Measurements from ENCODE around the gene SURF6. TPM values are rescaled to one million over a fixed set of nuclear protein-coding genes. Genes with fewer than 3 reads are reported as not detected.
"Not testable (repeated sequence)": the region's sequence is repeated elsewhere in the genome, so short reads cannot be mapped to it uniquely, and the experiment has no call there.

SURF6 gene
- polyA plus RNA-seq, 1 experiment = 8.4 TPM

DNA sequence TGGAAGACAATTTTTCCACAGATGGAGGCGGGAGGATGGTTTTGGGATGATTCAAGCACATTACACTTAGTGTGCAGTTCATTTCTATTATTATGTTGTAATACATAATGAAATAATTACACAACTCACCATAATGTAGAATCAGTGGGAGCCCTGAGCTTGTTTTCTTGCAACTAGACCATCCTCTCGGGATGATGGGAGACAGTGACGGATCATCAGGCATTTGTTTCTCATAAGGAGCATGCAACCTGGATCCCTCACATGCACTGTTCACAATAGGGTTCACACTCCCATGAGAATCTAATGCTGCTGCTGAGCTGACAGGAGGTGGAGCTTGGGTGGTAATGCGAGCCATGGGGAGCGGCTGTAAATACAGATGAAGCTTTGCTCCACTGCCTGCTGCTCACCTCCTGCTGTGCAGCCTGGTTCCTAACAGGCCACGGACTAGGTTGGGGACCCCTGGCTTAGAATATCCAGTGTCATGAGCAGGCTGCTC, 41.8 kb upstream of the SURF6 start:
- ChIA-PET POLR2A (no interaction called here), CTCF (interaction anchor here (1.5 to 2.3 kb wide), 3 partner anchors 26 to 36 kb away, joined by 3 to 8 read pairs (median 5); no protein-coding TSS in a partner anchor)
- Histone ChIP-seq H3K27me3 (ENCODE audit: control insufficient read depth, insufficient read depth, low read length) (no peaks in the 10 kb centered on the region), H3K36me3 (ENCODE audit: control insufficient read depth, insufficient read depth, low read length) (peaks cover 4% of the 10 kb centered on the region), H3K4me3 (ENCODE audit: low read depth, low read length) (no peak overlapping the region)
- no peak for DNase-seq (ENCODE audit: low read depth)
- TF ChIP-seq, protein P1, sequence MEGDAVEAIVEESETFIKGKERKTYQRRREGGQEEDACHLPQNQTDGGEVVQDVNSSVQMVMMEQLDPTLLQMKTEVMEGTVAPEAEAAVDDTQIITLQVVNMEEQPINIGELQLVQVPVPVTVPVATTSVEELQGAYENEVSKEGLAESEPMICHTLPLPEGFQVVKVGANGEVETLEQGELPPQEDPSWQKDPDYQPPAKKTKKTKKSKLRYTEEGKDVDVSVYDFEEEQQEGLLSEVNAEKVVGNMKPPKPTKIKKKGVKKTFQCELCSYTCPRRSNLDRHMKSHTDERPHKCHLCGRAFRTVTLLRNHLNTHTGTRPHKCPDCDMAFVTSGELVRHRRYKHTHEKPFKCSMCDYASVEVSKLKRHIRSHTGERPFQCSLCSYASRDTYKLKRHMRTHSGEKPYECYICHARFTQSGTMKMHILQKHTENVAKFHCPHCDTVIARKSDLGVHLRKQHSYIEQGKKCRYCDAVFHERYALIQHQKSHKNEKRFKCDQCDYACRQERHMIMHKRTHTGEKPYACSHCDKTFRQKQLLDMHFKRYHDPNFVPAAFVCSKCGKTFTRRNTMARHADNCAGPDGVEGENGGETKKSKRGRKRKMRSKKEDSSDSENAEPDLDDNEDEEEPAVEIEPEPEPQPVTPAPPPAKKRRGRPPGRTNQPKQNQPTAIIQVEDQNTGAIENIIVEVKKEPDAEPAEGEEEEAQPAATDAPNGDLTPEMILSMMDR (IDR thresholded peaks at IDR 0.05; ENCODE audit: insufficient read depth, low read depth, low read length) = no peak

- POLR2A ChIA-PET; H3K36me3 ChIP-seq (ENCODE audit: control insufficient read depth, insufficient read depth, low read length); DNase-seq (ENCODE audit: low read depth); H3K27me3 ChIP-seq (ENCODE audit: control insufficient read depth, insufficient read depth, low read length); H3K4me3 ChIP-seq (ENCODE audit: low read depth, low read length): not testable (repeated sequence)
- CTCF ChIA-PET = interaction anchor here (0.7 to 2.3 kb wide), 4 partner anchors 26 to 37 kb away, joined by 3 to 8 read pairs (median 4); no protein-coding TSS in a partner anchor
These were observed 41.3 kb upstream of the SURF6 start for GRCh38 chr9:133377280-133377679.

- H3K36me3 ChIP-seq (ENCODE audit: control insufficient read depth, insufficient read depth, low read length) = peaks cover 10% of the 10 kb centered on the region
- TF ChIP-seq, protein P1 (IDR thresholded peaks at IDR 0.05; ENCODE audit: insufficient read depth, low read depth, low read length) = no peak
- CTCF ChIA-PET = interaction anchor here (1.6 kb wide), 1 partner anchor 34 kb away, joined by 3 read pairs; no protein-coding TSS in a partner anchor
- POLR2A ChIA-PET = no interaction called here
- peak; percentile 69 for DNase-seq (ENCODE audit: low read depth)
- peak within 1 kb of the TSS; percentile 79 for H3K4me3 ChIP-seq (ENCODE audit: low read depth, low read length)
- no peaks in the 10 kb centered on the region for H3K27me3 ChIP-seq (ENCODE audit: control insufficient read depth, insufficient read depth, low read length)
These were observed 40.0 kb upstream of the SURF6 start, which contains the start of the genes STKLD1 and SURF4 for GRCh38 chr9:133375724-133376654. STKLD1 (plus strand) TSS chr9:133376366; CDS start chr9:133376474, 108 bp downstream. SURF4 (minus strand) TSS chr9:133376060; CDS start chr9:133375969, 91 bp downstream.

- TF ChIP-seq, protein P1 (IDR thresholded peaks at IDR 0.05; ENCODE audit: insufficient read depth, low read depth, low read length) = no peak
- Histone ChIP-seq H3K27me3 (ENCODE audit: control insufficient read depth, insufficient read depth, low read length) (no peaks in the 10 kb centered on the region), H3K36me3 (ENCODE audit: control insufficient read depth, insufficient read depth, low read length) (peaks cover 14% of the 10 kb centered on the region), H3K4me3 (ENCODE audit: low read depth, low read length) (peak overlapping the region; percentile 77)
- no peak for DNase-seq (ENCODE audit: low read depth)
- ChIA-PET POLR2A (no interaction called here), CTCF (interaction anchor here (1.0 to 1.6 kb wide), 2 partner anchors 25 to 42 kb away, joined by 3 read pairs; no protein-coding TSS in a partner anchor)
These were observed 39.2 kb upstream of the SURF6 start for GRCh38 chr9:133375116-133375723.

- ChIA-PET CTCF (interaction anchor here (0.7 to 1.6 kb wide), 6 partner anchors 9 to 1539 kb away, joined by 3 read pairs; no protein-coding TSS in a partner anchor), POLR2A (no interaction called here)
- TF ChIP-seq, protein P1 (IDR thresholded peaks at IDR 0.05; ENCODE audit: insufficient read depth, low read depth, low read length) = no peak
- Histone ChIP-seq H3K36me3 (ENCODE audit: control insufficient read depth, insufficient read depth, low read length) (peaks cover 17% of the 10 kb centered on the region), H3K4me3 (ENCODE audit: low read depth, low read length) (peak overlapping the region; percentile 77), H3K27me3 (ENCODE audit: control insufficient read depth, insufficient read depth, low read length) (no peaks in the 10 kb centered on the region)
- no peak for DNase-seq (ENCODE audit: low read depth)
These were observed 38.7 kb upstream of the SURF6 start for GRCh38 chr9:133374612-133375115.
